Mucosa of stomach (tissue), 1 donor: Measurements from ENCODE around the gene ARSG.
"Not testable (repeated sequence)": the region's sequence is repeated elsewhere in the genome, so short reads cannot be mapped to it uniquely, and the experiment has no call there.

Source experiments
- H3K27me3 ChIP-seq: one replicate; pipeline ENCODE4 v1.7.0; 2013; ENCODE audit warnings: mild to moderate bottlenecking, low read length; ENCODE audit not compliant: control insufficient read depth, insufficient read depth
- H3K36me3 ChIP-seq: one replicate; pipeline ENCODE4 v1.7.0; 2013; ENCODE audit warnings: low read length; ENCODE audit not compliant: control insufficient read depth, insufficient read depth
- H3K4me1 ChIP-seq: one replicate; pipeline ENCODE4 v1.7.0; 2013; ENCODE audit warnings: mild to moderate bottlenecking, low read length; ENCODE audit not compliant: control insufficient read depth, insufficient read depth
- H3K4me3 ChIP-seq: one replicate; pipeline ENCODE4 v1.7.0; 2013; ENCODE audit warnings: low read length
- H3K9ac ChIP-seq: one replicate; pipeline ENCODE4 v1.7.0; 2013; ENCODE audit warnings: mild to moderate bottlenecking, low read length, moderate library complexity
- H3K9me3 ChIP-seq: one replicate; pipeline ENCODE4 v1.7.0; 2013; ENCODE audit warnings: mild to moderate bottlenecking, low read length, moderate library complexity; ENCODE audit not compliant: control insufficient read depth
- donor health status: Pancreatic carcinoma.

ARSG gene

GRCh38 chr17:68258890-68259647 is 32.2 kb upstream of the ARSG start:
- not testable (repeated sequence) for H3K9me3 ChIP-seq, H3K4me1 ChIP-seq, H3K36me3 ChIP-seq, H3K4me3 ChIP-seq, H3K27me3 ChIP-seq
- peak overlapping the region; percentile 55 for H3K9ac ChIP-seq

GRCh38 chr17:68259648-68259951 is 31.7 kb upstream of the ARSG start:
- not testable (repeated sequence) for H3K9me3 ChIP-seq

DNA sequence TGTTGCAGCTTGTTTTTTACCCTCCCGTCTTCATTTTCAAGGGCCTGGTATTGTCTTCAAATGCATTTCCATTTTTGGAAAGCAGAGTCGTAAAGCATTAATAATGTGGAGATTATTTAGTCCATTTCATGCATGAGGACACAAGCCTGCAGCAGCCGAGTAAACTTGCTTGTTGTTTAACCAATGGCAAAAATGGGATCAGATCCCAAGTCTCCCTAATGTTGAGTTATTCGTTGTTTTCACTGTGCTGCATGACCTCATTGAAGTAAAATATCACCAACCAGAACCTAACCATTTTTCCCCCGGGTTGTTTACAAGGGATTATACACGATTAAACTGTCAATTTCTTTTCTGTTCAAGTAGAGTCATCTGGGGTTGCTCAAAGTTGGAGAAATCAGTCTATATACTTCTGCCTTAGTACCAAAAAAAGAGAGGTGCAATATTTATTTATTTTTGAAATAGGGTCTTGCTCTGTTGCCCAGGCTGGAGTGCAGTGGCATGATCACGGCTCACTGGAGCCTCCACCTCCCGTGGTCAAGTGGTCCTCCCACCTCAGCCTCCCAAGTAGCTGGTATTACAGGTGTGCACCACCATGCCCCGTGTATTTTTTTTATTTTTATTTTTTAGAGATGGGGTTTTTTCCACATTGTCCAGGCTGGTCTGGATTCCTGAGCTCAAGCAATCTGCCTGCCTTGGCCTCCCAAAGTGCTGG is 31.1 kb upstream of the ARSG start:
- Histone ChIP-seq H3K4me3 (no peak overlapping the region), H3K9me3 (no peaks in the 10 kb centered on the region), H3K27me3 (no peaks in the 10 kb centered on the region), H3K36me3 (no peaks in the 10 kb centered on the region), H3K9ac (no peak overlapping the region), H3K4me1 (no peaks in the 10 kb centered on the region)

More at GRCh38 chr17:68259648-68259951, 31.7 kb upstream of the ARSG start:
- H3K27me3 ChIP-seq, H3K4me3 ChIP-seq, H3K9ac ChIP-seq, H3K4me1 ChIP-seq, H3K36me3 ChIP-seq: not testable (repeated sequence)

DNA sequence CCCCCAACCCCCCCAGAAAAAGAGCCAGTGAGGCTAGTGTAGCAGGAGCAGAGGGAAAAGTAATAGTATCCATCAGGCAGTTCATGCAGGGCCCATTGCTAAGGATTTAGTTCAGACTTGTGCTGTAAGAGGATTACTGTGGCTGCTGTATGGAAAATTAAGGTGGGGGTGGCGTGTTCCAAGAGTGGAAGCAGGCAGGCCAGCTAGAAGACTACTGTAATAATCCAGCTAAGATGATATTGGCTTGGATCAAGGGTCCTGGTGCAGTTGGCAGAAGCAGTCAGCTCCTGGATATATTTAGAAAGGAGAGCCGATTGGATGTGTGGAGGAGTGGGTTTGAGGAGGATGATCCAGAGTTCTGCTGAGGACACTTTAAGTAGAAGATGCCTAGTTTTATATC is 28.8 kb upstream of the ARSG start:
- not testable (repeated sequence) for H3K4me1 ChIP-seq, H3K4me3 ChIP-seq, H3K36me3 ChIP-seq, H3K27me3 ChIP-seq, H3K9me3 ChIP-seq, H3K9ac ChIP-seq

DNA sequence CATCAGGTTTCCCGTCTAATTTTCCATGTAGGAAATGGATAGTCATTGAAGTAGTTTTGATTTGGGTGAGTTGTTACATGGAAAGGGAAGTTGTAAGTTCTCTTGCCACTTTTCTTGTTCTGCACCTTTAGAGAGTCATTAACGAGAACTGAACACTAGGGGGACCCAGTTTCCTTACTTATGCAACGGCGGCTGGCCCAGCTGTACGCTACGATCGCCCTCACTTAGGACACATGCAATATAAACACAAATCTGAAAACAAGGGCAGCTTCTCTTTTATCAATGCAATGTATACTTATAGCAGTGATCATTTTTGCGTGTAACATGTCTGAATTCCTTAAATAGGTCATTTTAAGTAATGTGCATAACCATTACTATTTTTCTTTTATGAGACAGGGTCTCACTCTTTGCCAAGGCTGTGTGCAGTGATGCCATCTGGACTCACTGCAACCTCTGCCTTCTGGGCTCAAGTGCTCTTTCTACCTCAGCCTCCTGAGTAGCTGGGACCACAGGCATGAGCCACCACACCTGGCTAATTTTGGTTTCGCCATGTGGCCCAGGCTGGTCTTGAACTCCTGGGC is 28.1 kb upstream of the ARSG start:
- H3K4me3 ChIP-seq, H3K4me1 ChIP-seq, H3K9me3 ChIP-seq, H3K36me3 ChIP-seq, H3K27me3 ChIP-seq, H3K9ac ChIP-seq: not testable (repeated sequence)

DNA sequence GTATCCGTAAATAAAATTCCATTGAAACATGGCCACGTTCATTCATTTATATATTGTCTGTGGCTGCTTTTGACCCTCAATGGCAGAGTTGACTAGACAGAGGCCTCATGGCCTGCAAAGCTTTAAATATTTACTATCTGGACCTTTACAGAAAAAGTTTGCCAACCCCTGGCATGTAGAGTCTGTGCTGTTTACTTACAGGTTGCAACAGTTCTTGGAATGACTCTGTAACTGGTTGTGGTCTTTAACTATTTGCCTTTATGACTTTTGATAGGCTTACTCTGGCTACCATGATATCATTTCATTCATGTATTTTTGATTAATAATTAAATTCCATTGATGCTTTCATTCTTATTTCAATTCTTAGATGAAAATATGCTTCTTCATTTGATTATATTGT is 25.5 kb upstream of the ARSG start:
- not testable (repeated sequence) for H3K9me3 ChIP-seq, H3K36me3 ChIP-seq, H3K9ac ChIP-seq, H3K4me1 ChIP-seq, H3K27me3 ChIP-seq, H3K4me3 ChIP-seq

- H3K4me3 ChIP-seq = no peak overlapping the region
- no peaks in the 10 kb centered on the region for H3K36me3 ChIP-seq
- no peak overlapping the region for H3K9ac ChIP-seq
- no peaks in the 10 kb centered on the region for H3K27me3 ChIP-seq
- H3K4me1 ChIP-seq = no peaks in the 10 kb centered on the region
- H3K9me3 ChIP-seq = no peaks in the 10 kb centered on the region
Measured at GRCh38 chr17:68273722-68274121, 17.6 kb upstream of the ARSG start.

GRCh38 chr17:68276339-68276738 is 15.0 kb upstream of the ARSG start:
- not testable (repeated sequence) for H3K36me3 ChIP-seq, H3K27me3 ChIP-seq, H3K4me1 ChIP-seq, H3K9ac ChIP-seq, H3K4me3 ChIP-seq, H3K9me3 ChIP-seq

DNA sequence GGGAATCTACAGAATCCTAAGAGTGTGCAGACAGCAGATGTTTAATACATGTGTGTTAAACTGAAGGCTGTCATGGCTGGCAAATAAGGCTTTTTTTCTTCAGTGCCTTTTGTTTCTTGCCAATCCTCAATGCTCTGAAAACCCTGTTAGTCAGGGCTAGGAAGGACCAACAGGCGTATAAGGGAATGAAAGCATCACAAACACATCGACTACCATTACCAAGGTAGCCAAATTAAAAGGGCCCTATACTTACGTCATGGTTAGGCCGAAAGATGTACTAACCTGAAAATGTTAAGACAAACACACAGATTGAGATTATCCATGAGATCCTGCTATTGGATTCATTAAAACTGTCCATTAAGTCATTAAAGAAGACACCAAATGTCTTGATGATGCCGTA is 13.5 kb upstream of the ARSG start:
- Histone ChIP-seq H3K27me3 (no peaks in the 10 kb centered on the region), H3K36me3 (no peaks in the 10 kb centered on the region), H3K4me1 (no peaks in the 10 kb centered on the region), H3K9ac (no peak overlapping the region), H3K9me3 (no peaks in the 10 kb centered on the region), H3K4me3 (no peak overlapping the region)

GRCh38 chr17:68281965-68282364 is 9.3 kb upstream of the ARSG start:
- not testable (repeated sequence) for H3K9me3 ChIP-seq, H3K4me1 ChIP-seq, H3K9ac ChIP-seq, H3K27me3 ChIP-seq, H3K4me3 ChIP-seq, H3K36me3 ChIP-seq

GRCh38 chr17:68288375-68288774 is 2.9 kb upstream of the ARSG start:
- Histone ChIP-seq H3K4me3 (no peak overlapping the region), H3K27me3 (peaks cover 12% of the 10 kb centered on the region), H3K9ac (no peak overlapping the region), H3K4me1 (peaks cover 8% of the 10 kb centered on the region), H3K36me3 (no peaks in the 10 kb centered on the region), H3K9me3 (no peaks in the 10 kb centered on the region)

- Histone ChIP-seq H3K36me3 (no peaks in the 10 kb centered on the region), H3K9me3 (no peaks in the 10 kb centered on the region), H3K4me3 (no peak overlapping the region), H3K27me3 (peaks cover 12% of the 10 kb centered on the region), H3K4me1 (peaks cover 8% of the 10 kb centered on the region), H3K9ac (no peak overlapping the region)
Measured at GRCh38 chr17:68288804-68289203, 2.5 kb upstream of the ARSG start.
